Measurements from ENCODE around the gene DAB2.

DNA sequence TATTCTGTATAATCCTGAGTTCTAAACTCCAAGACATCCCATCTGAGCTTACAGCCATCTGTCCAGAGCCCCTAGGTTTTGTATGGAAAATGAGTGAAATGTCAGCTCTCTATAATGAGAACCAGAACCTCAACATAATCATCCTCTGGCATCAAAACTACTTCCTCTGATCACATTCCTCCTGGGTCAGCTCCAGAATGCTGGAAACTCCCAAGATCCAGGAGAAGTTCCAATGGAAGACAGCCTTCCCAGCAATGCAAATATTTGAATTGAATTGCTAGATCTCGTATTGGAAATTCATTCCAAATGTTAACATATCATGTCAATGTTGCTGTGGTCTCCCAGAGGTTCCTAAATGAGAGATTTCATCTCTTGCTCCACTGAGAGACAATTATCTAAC lies 84.3 kb downstream of the DAB2 start:
- TF ChIP-seq, protein P1, sequence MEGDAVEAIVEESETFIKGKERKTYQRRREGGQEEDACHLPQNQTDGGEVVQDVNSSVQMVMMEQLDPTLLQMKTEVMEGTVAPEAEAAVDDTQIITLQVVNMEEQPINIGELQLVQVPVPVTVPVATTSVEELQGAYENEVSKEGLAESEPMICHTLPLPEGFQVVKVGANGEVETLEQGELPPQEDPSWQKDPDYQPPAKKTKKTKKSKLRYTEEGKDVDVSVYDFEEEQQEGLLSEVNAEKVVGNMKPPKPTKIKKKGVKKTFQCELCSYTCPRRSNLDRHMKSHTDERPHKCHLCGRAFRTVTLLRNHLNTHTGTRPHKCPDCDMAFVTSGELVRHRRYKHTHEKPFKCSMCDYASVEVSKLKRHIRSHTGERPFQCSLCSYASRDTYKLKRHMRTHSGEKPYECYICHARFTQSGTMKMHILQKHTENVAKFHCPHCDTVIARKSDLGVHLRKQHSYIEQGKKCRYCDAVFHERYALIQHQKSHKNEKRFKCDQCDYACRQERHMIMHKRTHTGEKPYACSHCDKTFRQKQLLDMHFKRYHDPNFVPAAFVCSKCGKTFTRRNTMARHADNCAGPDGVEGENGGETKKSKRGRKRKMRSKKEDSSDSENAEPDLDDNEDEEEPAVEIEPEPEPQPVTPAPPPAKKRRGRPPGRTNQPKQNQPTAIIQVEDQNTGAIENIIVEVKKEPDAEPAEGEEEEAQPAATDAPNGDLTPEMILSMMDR (optimal IDR thresholded peaks at IDR 0.05 in 1 of 3, IDR thresholded peaks at IDR 0.05 in 1 of 3, conservative IDR thresholded peaks at IDR 0.05 in 1 of 3; ENCODE audit: extremely low read depth in 1 of 3, insufficient read depth in 2 of 3, low read length in 3 of 3), result no peak
- TF ChIP-seq EZH2 (IDR thresholded peaks at IDR 0.05; ENCODE audit: low read length), result no peak
